ENCODE data around the gene INVS. TPM values are rescaled to one million over a fixed set of nuclear protein-coding genes. Genes with fewer than 3 reads are reported as not detected.
"Not testable (repeated sequence)": the region's sequence is repeated elsewhere in the genome, so short reads cannot be mapped to it uniquely, and the experiment has no call there.

The INVS gene
- total RNA-seq, 1 donor from 2014 or later = 21.9 TPM

DNA sequence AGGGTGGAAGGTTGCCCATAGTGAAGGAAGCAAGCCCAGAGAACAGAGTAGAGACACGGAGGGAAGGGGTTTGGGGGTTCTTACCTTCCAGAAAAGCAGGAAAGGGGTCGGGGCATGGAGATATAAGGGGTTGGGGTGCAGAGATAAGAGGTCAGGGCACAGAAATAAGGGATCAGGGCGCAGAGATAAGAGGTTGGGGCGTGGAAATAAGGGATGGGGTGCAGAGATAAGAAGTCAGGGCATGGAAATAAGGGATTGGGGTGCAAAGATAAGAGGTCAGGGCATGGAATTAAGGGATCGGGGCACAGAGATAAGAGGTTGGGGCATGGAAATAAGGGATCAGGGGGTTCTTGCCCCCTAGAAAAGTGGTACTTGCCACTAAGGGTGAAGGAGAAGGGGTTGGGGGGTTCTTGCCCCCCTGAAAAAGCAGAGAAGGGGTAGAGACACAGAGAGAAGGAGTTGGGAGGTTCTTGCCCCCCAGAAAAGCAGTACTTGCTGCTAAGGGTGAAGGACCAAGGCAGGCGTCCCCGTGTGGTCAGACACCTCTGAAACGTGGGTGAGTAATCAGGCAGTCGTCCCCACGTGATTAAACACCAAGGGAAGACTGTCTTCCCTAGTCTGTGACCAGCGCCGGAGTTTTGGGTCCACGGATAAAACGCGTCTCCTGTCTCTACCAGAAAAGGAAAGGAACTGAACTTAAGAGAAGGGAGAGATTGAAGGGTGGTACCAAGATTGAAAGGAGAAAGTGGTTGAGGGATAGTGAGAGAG, 46.3 kb downstream of the INVS start:
- intact Hi-C loops (cut with DNase I); DNase-seq (ENCODE audit: extremely low spot score in 2 of 2); H3K9me3 ChIP-seq; H3K4me1 ChIP-seq; H3K4me3 ChIP-seq; H3K27ac ChIP-seq; H3K27me3 ChIP-seq; H3K36me3 ChIP-seq: not testable (repeated sequence)

DNA sequence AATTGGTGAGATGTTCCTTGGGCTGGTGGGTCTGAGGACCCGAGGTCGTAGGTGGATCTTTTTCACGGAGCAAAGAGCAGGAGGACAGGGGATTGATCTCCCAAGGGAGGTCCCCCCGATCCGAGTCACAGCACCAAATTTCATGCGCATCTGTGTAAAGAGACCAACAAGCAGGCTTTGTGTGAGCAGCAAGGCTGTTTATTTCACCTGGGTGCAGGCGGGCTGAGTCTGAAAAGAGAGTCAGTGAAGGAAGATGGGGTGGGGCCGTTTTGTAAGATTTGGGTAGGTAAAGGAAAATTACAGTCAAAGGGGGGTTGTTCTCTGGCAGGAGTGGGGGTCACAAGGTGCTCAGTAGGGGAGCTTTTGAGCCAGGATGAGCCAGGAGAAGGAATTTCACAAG, 46.9 kb downstream of the INVS start:
- H3K4me1 ChIP-seq; intact Hi-C loops (cut with DNase I); DNase-seq (ENCODE audit: extremely low spot score in 2 of 2); H3K27ac ChIP-seq; H3K4me3 ChIP-seq; H3K27me3 ChIP-seq; H3K9me3 ChIP-seq; H3K36me3 ChIP-seq: not testable (repeated sequence)

DNA sequence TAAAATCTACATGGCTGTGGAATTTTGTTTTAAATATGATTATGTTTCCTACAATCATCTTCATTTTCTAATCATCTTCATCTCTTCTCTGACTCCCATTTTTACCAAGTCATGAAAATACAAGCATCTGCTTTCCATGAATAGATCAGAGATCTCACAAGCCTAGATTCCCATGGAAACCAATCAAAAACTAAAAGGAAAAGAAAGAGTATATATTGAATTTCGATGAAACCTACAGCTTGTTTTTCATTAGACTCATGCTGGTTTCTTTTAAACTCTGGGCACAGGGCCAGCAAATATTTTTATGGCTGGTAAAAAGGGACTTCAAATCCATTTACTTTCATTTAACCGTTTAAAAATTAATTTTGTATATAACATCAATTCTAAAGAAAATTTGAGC, 51.2 kb downstream of the INVS start:
- Histone ChIP-seq H3K4me1 (peaks cover 10% of the 10 kb centered on the region), H3K4me3 (no peak overlapping the region), H3K27me3 (no peaks in the 10 kb centered on the region), H3K27ac (no peak overlapping the region), H3K9me3 (no peaks in the 10 kb centered on the region), H3K36me3 (no peaks in the 10 kb centered on the region)
- no peak for TF ChIP-seq POLR2A (IDR thresholded peaks at IDR 0.05)
- no peak for TF ChIP-seq POLR2AphosphoS5 (IDR thresholded peaks at IDR 0.05; ENCODE audit: insufficient read depth in 1 of 2, low read depth in 1 of 2)
- TF ChIP-seq, protein P1, sequence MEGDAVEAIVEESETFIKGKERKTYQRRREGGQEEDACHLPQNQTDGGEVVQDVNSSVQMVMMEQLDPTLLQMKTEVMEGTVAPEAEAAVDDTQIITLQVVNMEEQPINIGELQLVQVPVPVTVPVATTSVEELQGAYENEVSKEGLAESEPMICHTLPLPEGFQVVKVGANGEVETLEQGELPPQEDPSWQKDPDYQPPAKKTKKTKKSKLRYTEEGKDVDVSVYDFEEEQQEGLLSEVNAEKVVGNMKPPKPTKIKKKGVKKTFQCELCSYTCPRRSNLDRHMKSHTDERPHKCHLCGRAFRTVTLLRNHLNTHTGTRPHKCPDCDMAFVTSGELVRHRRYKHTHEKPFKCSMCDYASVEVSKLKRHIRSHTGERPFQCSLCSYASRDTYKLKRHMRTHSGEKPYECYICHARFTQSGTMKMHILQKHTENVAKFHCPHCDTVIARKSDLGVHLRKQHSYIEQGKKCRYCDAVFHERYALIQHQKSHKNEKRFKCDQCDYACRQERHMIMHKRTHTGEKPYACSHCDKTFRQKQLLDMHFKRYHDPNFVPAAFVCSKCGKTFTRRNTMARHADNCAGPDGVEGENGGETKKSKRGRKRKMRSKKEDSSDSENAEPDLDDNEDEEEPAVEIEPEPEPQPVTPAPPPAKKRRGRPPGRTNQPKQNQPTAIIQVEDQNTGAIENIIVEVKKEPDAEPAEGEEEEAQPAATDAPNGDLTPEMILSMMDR (IDR thresholded peaks at IDR 0.05) = no peak
- intact Hi-C loops (cut with DNase I) = no loop called here
- no peak for DNase-seq (ENCODE audit: extremely low spot score in 2 of 2)

DNA sequence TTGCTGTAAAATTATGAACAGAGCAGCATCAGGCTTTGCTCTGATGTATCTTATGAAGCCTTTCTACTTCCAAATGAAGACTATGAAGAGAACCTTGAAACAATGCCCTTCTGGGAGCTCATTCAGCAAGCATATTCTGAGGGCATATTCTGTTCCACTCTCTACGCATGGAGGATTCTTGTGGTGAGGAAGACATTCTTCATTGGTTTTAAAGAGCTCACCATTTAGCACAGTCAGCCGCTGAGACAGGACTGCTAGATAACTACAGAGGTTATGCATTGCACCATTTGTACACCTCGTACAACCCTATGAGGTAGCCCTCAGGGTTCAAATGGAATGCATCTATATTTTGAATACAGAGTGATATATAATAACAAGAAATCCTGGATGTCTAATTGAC, 61.0 kb downstream of the INVS start:
- DNase-seq (ENCODE audit: extremely low spot score in 2 of 2) = no peak
- no peaks in the 10 kb centered on the region for H3K4me1 ChIP-seq
- no peak overlapping the region for H3K27ac ChIP-seq
- H3K36me3 ChIP-seq = no peaks in the 10 kb centered on the region
- intact Hi-C loops (cut with DNase I) = no loop called here
- H3K9me3 ChIP-seq = no peaks in the 10 kb centered on the region
- no peak overlapping the region for H3K4me3 ChIP-seq
- TF ChIP-seq POLR2A (IDR thresholded peaks at IDR 0.05) (no peak), POLR2AphosphoS5 (IDR thresholded peaks at IDR 0.05; ENCODE audit: insufficient read depth in 1 of 2, low read depth in 1 of 2) (no peak)
- TF ChIP-seq, protein P1 (IDR thresholded peaks at IDR 0.05) = no peak
- no peaks in the 10 kb centered on the region for H3K27me3 ChIP-seq

DNA sequence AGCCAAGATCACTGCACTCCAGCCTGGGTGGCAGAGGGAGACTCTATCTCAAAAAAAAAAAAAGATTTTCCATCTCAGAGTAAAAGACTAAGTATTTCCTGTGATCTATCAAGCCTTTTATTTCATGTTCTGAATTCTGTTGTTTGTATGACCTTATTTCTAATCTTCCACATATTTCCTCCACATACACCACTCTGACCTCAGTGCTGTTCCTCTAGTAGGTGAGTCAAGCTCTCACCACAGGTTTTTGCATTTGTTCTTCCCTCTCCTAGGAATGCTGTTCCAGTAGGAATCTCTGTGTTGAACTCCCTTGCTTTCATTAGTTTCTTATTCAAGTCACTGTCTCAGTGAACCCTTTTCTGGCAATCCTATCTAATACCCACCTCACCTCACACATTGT, 68.1 kb downstream of the INVS start:
- Histone ChIP-seq H3K36me3 (no peaks in the 10 kb centered on the region), H3K4me3 (no peak overlapping the region), H3K27me3 (no peaks in the 10 kb centered on the region), H3K9me3 (no peaks in the 10 kb centered on the region), H3K27ac (no peak overlapping the region), H3K4me1 (no peaks in the 10 kb centered on the region)
- DNase-seq (ENCODE audit: extremely low spot score in 2 of 2) = no peak
- TF ChIP-seq POLR2A (IDR thresholded peaks at IDR 0.05) (no peak), POLR2AphosphoS5 (IDR thresholded peaks at IDR 0.05; ENCODE audit: insufficient read depth in 1 of 2, low read depth in 1 of 2) (no peak)
- TF ChIP-seq, protein P1 (IDR thresholded peaks at IDR 0.05) = no peak
- intact Hi-C loops (cut with DNase I) = no loop called here

DNA sequence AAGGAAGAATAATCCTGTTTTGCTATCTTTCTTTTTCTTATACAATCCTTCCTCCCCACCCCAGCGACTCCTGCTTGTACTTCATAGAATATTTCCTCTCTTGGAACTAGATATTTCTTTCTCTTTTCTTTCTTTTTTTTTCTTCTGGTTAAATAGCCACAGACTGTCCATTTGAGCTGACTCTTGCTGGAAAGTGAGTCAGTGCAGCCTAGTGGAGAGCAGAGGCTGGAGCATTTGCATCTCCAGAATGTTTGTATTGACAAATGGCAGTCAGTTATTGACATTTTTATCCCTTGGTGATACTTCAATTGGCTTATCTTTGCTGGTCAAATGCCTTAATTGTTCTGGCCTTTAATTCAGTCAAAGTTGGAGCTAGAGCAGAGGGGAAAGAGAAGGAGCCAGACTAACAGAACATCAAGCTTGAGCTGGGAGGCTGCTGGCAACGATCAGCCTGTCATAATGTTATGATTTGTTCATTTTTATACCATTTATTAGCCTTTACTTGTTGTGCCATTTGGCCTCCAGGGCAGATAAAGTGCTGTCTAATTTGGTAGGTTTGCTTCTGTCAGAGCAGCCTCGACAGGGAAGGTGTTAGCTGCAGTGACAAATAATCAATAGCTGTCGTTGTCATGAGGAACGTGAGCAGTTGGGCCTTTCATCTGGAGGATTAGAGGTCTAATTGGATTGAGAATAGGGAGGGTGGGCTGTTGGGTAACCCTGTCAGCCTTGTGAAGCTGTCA, 69.0 kb downstream of the INVS start:
- Histone ChIP-seq H3K27ac (no peak overlapping the region), H3K27me3 (no peaks in the 10 kb centered on the region), H3K9me3 (no peaks in the 10 kb centered on the region), H3K4me3 (no peak overlapping the region), H3K36me3 (peaks cover 0 to 1% of the 10 kb centered on the region in 2 donors), H3K4me1 (no peaks in the 10 kb centered on the region)
- no peak for DNase-seq (ENCODE audit: extremely low spot score in 2 of 2)
- TF ChIP-seq, protein P1 (IDR thresholded peaks at IDR 0.05) = no peak
- no peak for TF ChIP-seq POLR2A (IDR thresholded peaks at IDR 0.05)
- TF ChIP-seq POLR2AphosphoS5 (IDR thresholded peaks at IDR 0.05; ENCODE audit: insufficient read depth in 1 of 2, low read depth in 1 of 2) = no peak
- intact Hi-C loops (cut with DNase I) = no loop called here
